ENCODE results near the gene GRID2IP.
"Not testable (repeated sequence)": the region's sequence is repeated elsewhere in the genome, so short reads cannot be mapped to it uniquely, and the experiment has no call there.

GRID2IP gene

DNA sequence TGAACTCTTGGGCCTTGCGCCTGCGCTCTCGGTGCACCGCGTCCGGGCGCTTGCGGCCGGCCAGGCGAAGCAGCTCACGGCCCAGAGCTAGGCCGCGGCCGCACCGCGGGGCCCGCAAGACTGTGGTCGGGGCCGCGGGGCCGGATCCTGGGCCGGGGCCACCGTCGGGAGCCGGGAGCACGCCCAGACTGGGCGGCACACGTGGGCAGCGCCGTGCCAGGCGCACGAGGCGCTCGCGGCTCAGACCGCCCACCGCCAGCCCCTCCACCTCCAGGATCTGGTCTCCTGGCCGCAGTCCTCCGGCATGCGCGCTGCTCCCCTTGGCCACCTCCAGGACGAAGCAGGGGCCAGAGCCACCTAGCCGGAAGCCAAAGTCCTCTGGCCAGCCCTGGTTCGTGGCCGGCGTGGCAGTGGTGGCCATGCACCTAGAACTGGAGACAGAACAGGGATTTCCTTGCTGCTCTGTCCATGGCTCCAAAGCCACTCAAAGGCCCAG lies at the start of gene GRID2IP:
Gene GRID2IP (minus strand): TSS at position 446 of the 496 bp plus-strand sequence. CDS start 25 bp downstream, at position 421.
- DNase-seq = no peak

DNA sequence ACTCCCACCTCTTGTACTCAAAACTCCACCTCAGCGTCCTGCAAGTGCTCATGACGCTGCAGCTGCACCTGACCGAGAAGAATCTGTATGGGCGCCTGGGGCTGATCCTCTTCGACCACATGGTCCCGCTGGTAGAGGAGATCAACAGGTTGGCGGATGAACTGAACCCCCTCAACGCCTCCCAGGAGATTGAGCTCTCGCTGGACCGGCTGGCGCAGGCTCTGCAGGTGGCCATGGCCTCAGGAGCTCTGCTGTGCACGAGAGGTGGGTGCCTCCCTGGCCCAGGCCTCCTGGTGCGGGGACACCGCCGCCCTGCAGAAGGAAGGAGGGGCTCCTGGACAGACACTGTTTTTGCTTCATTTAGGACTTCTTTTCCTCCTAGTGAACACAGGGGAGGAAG lies 48.8 kb upstream of the GRID2IP start:
- DNase-seq = no peak

DNA sequence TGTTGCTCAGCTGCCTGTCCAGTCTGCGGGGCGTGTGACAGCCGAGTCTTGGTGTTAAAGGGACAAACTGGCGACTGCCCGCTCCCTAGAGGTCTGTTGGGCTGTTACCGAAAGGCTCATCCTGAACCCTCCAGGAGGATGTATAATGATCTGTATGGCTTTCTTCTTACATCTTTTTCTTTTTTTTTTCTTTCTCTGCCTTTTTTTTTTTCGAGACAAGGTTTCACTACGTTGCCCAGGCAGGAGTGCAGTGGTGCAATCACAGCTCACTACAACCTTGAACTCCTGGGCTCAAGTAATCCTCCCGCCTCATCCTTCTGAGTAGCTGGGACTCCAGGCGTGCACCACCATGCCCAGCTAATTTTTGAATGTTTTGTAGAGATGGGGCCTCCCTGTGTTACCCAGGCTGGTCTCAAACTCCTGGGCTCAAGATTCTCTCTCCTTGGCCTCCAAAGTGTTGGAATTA lies 39.4 kb upstream of the GRID2IP start:
- peak; percentile 55 for DNase-seq

DNA sequence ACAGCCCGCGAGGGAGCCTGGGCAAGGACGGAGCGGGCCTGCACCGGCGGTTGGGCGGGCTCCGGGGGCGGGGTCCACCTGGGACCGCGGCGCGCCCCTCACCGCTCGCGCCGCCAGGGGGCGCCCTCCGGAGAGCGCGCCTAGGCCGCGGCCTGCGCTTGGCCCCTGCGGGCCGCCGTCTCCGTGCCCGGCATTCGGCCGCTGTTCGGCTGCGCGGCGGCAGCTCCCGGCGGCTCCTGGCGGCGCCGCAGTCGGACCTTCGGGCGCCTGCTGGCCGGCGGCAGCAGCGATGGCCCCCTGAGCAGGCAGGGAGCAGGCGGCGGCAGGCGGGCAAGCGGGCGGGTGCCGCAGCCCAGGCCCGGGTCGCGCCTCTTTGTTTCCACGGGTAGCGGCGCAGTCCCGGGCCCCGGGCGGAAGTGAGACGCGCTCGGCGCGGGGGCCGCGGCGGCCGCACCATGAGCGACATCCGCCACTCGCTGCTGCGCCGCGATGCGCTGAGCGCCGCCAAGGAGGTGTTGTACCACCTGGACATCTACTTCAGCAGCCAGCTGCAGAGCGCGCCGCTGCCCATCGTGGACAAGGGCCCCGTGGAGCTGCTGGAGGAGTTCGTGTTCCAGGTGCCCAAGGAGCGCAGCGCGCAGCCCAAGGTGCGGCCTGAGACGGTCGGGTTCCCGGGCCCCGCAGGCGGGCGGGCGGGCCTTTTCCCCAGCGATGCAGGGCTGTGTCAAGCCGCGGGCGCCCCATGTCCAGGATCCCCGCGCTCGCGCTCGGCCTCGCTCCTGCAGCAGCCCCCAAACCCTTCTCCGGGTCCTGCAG lies 38.8 kb upstream of the GRID2IP start, which contains the start of gene INTS15:
Gene INTS15 (plus strand): TSS at position 193 of the 816 bp plus-strand sequence. CDS start 263 bp downstream, at position 456.
- DNase-seq = peak; percentile 82

DNA sequence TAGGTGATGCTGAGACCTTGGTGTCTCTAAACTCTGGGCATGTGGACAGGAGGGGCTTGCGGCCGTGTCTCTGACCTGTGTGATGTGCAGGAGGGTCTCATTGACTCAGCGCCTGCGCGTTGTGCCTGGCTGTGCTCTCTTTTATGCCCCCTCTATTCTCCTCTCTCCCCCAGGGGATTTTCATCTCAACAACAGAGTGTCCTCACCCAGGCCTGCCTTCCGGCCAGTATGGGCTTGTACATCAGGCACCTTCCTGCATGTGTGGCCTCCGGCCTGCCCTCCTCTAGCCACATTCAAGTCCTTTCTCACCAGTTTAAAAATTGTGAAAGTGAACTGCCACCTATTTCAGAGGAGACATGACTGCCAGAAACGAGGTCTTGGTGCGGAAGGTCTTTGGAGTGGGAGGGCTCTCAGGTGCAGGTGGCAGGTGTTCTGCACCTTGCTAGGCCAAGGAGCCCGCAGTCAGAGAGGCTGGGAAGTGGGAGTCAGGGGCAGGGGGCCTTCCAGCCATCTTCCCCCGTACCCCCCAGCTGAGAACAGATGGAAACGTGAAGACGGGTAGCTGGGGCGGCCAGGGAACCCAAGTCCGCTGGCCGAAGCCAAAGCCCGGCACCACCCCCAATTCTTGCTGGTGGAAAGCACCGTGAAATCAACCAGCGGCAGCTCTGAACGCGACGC lies 38.0 kb upstream of the GRID2IP start:
- no peak for DNase-seq

DNA sequence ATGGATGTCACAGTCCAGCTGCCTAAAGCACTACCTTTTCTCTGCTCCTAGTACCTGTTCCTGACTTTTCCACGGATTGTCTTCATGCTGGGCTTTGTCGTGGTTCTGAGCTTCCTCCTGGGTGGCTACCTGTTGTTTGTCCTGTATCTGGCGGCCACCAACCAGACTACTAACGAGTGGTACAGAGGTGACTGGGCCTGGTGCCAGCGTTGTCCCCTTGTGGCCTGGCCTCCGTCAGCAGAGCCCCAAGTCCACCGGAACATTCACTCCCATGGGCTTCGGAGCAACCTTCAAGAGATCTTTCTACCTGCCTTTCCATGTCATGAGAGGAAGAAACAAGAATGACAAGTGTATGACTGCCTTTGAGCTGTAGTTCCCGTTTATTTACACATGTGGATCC lies 37.3 kb upstream of the GRID2IP start:
- no peak for DNase-seq

DNA sequence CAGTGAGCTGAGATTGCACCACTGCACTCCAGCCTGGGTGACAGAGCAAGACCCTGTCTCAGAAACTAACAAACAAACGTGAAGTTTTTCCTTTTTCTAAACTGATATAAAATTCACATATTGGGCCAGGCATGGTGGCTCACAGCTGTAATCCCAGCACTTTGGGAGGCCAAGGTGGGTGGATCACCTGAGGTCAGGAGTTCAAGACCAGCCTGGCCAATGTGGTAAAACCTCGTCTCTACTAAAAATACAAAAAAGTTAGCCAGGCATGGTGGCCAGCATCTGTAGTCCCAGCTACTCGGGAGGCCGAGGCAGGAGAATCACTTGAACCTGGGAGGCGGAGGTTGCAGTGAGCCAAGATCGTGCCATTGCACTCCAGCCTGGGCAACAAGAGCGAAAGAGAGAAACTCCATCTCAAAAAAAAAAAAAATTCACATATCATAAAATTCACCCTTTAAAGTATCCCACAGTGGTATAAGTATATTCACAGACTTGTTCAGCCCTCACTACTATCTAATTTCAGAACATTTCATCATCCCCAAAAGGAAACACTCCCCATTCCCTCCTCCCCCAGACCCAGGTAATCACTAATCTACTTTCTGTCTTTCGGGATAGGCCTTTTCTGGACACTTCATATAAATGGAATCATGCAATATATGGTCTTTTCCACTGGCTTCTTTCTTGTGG lies 34.6 kb upstream of the GRID2IP start:
- DNase-seq = peak; percentile 18

DNA sequence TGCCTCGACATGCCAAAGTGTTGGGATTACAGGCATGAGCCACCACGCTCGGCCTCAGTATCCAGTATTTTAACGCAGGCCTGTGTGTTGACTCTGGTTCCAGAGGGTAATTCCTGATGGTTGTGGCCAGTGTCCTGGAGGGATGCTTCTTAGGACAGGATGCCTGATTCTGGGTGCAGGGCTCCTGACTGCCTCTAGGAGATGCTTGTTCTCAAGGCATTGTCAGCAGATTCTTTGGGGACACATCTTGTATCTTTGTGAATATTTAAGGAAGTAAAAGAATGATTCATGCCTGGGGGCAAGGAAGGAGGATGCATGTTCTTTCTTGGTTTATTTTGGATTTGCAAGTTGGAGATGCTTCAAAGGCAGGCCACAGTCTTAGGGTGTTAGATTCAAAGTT lies 28.2 kb upstream of the GRID2IP start:
- DNase-seq = peak; percentile 1

DNA sequence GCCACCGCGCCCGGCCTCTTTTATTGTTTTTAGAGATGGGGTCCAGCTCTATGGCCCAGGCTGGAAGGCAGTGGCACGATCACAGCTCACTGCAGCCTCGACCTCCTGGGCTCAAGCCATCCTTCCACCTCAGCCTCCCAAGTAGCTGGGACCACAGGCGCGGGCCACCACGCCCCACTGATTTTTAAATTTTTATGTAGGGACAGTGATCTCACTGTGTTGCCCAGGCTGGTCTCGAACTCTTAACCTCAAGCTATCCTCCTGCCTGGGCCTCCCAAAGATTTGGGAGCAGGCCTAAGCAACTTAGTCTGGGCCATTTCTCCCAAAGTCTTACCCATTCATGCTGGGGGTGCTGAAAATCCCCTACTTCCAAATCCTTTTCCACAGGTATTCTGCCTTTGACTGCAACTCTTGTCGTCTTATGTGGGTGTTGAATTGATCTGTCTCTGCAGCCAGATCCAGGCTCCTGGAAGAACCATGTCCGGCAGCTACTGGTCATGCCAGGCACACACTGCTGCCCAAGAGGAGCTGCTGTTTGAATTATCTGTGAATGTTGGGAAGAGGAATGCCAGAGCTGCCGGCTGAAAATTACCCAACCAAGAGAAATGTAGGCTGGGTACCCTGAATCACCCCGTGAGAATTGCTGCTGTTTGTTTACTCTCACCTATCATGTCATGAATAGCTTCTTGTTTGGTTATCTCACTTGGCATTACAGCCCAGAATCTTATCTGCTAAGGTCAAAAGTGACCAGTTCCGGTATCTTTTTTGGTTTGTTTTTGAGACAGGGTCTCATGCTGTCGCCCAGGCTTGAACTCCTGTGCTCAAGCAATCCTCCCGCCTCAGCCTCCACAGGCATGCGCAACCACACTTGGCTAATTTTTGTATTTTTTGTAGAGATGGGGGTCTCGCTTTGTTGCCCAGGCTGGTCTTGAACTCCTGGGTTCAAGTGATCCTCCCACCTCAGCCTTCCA lies 27.1 kb upstream of the GRID2IP start:
- DNase-seq = no peak

DNA sequence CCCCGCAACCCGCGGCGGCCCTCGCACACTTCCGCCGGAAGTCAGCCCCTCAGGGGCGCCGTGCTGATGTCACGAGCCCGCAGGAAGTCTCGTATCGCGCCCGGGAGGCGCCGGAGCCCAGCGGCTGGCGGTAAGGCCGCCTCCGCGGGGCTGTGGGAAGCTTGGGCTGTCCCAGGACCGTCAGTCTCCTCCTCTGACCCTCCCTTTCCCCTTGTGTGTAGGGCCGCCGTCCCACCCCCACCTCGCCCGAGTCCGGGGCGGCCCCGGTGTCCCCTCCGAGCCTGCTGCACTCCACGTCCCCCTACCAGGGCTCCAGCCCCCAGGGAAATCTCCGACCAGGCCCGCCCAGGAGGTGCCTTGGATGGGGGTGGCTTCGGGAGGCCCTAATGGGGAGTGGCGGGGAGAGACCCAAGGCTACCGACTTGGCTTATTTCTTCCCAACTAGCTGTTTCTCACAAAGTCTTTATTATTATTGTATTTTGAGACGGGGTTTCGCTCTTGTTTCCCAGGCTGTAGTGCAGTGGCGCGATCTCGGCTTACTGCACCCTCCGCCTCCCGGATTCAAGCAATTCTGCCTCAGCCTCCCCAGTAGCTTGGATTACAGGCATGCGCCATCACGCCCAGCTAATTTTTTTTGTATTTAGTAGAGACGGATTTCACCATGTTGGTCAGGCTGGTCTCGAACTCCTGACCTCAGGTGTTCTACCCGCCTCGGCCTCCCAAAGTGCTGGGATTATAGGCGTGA lies 26.3 kb upstream of the GRID2IP start, which contains the start of gene ZDHHC4:
Gene ZDHHC4 (plus strand): TSS at position 86 of the 745 bp plus-strand sequence. CDS start 3,108 bp downstream, outside the sequence.
- DNase-seq = peak; percentile 90

DNA sequence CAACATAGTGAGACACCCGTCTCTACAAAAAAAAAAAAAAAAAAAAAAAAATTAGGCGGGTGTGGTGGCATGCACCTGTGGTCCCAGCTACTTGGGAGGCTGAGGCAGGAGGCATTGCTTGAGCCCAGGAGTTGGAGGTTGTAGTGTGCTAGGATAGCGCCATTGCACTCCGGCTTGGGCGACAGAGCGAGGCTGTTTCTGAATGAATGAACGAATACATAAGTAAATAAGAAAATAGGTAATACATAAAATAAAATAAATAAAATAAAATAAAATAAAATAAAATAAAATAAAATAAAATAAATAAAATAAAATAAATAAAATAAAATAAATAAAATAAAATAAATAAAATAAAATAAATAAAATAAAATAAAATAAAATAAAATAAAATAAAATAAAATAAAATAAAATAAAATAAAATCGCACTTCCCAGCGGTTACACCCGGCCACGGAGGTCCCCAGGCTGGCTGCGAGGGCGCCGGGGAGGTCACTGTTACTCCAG lies 25.7 kb upstream of the GRID2IP start:
- not testable (repeated sequence) for DNase-seq

DNA sequence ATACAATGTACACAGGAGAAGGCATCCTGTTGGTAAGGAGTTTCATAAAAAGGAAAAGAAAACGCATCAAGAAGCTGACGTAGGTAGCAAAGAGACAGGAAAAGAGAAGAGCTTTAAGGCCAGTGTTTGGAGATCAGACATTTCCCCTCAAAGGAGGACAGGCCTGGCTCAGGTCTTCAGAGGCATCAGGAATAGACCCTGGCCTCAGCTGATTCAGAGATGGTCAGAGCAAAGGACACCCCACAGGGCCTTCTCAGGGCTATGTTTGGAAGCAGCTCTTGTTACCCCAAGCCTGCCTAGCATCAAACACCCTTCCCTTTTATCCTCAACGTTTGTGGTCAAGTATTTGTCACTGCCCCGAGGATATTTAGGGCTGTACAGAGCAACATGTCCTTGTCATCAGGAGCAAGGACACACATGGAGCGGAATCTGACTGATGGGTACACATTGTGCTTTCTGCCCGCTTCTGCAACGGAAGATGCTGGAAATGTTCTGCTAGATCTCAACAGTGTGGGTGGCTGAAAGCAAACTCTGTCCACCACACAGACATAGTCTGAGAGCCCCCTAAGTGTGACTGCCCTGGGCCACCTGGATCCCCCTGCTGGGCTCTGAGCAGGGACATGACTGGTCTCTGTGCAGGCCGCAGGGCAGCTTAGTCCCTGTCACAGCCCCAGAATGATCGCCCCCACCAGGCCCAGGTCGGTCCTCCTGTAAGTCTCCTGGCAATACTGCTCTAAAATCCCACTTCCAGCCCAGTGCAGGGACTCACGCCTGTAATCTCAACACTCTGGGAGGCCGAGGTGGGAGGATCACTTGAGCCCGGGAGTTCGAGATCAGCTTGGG lies 25.0 kb upstream of the GRID2IP start:
- DNase-seq = peak; percentile 26

DNA sequence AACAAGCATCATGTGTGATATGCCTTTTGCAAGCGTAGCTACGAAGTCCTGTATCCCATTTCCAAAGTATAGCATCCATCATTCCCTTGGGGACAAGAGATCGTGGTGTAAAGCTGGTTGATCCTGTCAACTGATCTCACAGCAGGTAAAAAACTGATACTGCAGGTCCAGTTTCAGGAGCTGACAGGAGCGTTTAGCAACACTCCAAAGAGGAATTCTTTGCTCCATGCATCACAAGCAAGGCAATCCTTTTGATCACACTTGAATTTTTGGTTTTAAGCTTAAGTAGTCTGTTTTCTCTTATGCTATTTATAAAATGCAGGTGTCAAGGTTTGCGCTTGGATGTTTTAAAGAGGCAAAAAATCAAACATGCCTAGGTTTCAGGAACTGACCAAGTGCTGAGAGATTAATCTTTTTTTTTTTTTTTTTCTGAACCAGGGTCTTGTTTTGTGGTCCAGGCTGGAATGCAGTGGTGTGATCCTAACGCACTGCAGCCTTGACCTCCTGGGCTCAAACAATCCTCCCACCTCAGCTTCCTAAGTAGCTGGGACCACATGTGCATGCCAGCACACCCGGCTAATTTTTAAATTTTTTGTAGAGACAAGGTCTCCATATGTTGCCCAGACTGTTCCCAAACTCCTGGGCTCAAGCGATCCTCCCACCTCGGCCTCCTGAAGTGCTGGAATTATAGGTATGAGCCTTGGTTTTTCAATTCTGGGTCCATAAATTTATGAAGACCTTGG lies 24.2 kb upstream of the GRID2IP start:
- DNase-seq = no peak

DNA sequence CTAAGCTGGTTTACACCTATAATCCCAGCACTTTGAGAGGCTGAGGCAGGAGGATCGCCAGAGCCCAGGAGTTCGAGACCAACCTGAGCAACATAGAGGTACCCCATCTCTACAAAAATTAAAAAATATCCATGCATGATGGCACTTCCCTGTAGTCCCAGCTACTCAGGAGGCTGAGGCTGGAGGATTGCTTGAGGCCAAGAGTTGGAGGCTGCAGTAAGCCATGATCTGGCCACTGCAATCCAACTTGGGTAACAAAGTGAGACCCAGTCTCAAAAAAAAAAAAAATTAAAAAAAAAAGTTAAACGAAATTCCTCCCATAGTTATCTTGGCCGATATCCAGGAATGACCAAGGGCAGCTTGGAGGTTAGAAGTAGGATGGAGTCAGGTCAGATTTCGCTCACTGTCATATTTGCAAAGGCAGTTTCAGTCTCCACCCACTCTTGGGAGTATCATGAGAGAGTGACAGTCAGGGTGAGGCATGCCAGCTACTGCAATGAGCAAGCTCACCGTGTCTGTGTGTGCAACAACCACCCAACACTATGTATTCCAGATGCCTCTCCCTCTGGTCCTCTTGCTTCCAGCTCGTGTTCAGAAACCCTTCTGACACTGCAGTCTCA lies 20.0 kb upstream of the GRID2IP start:
- DNase-seq = no peak

DNA sequence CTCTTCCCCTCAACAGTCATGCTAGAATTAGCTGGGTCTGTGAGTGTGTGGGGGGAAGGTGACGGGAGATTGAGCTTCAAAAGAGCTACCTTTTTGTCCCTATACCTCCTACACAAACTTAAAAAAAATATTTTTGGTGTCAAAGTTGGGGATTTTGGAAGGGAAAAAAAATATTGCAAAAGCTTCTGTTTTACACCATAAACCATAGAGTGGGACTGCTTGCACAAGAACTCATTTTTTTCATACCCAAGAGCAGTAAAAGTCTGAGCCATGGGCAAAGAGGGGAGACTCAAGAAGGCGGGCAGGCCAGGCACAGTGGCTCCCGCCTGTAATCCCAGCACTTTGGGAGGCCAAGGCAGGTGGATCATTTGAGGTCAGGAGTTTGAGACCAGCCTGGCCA lies 16.6 kb upstream of the GRID2IP start:
- DNase-seq = no peak

DNA sequence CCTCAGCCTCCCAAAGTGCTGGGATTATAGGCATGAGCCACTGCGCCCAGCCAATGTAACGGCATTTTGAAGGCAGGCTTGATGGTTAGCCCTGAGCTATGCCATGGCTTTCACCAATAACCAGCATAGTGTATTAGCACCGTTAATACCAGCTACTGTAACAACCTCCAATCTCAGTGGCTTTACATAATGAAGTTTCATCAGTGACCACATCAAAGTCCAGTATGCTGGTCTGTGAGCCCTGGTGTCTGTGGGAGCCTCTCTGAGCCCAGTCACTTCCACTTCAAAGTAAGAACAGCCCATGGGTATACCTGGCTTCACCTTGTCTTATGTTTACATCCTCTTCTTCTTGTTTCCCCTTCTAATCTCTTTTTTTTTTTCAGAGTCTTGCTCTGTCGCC lies 14.4 kb upstream of the GRID2IP start:
- DNase-seq = no peak

DNA sequence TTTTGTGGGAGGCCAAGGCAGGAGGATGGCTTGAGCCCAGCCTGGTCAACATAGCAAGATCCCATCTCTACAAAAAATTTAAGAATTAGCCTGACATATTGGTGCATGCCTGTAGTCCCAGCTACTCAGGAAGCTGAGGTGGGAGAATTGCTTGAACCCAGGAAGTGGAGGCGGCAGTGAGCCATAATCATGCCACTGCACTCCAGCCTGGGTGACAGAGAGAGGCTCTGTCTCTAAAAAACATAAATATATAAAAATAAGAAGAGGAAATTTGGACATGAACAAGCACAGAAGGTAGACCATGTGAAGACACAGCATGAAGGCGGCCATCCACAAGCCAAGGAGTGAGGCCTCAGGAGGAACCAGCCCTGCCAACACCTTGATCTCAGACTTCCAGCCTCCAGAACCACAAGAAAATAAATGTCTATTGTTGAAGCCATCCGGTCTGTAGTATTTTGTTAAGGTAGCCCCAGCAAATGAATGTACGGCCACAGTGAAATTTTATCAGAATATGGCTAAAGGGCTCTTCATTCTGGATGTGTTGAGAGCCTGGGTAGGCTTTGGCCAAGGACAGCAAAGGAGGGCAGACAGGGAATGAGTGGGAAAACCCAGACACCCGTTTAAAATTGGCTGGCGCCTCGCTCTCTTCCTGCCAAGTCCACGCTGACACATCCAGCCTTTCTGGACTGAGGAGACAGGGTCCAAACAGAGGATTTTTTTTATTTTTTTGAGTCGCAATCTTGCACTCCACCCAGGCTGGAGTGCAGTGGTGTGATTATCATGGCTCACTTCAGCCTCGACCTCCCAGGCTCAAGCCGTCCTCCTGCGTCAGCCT lies 12.9 kb upstream of the GRID2IP start:
- no peak for DNase-seq

DNA sequence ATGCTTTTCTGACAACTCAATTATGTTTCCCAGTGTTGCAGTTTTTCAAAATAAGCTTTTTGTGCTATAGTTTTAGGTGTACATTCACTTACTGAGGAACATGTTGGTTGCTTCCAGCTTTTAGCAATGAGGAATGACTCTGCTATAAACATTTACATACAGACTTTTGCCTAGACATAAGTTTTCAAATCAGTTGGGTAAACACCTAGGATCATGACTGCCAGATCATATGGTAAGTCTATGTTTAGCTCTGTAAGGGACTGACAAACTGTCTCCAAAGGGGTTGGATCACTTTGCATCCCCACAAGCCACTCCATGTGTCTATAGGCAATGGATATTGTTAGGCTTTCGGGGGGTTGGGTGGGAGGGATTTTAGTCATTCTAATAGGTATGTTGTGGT lies 10.8 kb upstream of the GRID2IP start:
- DNase-seq = no peak
